Measurements from ENCODE around the gene DNAI2.
"Not testable (repeated sequence)": the region's sequence is repeated elsewhere in the genome, so short reads cannot be mapped to it uniquely, and the experiment has no call there.

Gene DNAI2

GRCh38 chr17:74245145-74245831 is 28.7 kb upstream of the DNAI2 start:
- DNase-seq (ENCODE audit: low read depth): no peak

- no peak for DNase-seq (ENCODE audit: low read depth)
Observed at GRCh38 chr17:74245871-74246270, 28.2 kb upstream of the DNAI2 start.

GRCh38 chr17:74249590-74250270 is 24.3 kb upstream of the DNAI2 start:
- no peak for DNase-seq (ENCODE audit: low read depth)

- no peak for DNase-seq (ENCODE audit: low read depth)
Observed at GRCh38 chr17:74250324-74250995, 23.6 kb upstream of the DNAI2 start.

- no peak for DNase-seq (ENCODE audit: low read depth)
Observed at GRCh38 chr17:74251051-74251450, 23.0 kb upstream of the DNAI2 start.

GRCh38 chr17:74251569-74251968 is 22.5 kb upstream of the DNAI2 start:
- no peak for DNase-seq (ENCODE audit: low read depth)

- no peak for DNase-seq (ENCODE audit: low read depth)
Observed at GRCh38 chr17:74252211-74252610, 21.8 kb upstream of the DNAI2 start.

- DNase-seq (ENCODE audit: low read depth): no peak
Observed at GRCh38 chr17:74253036-74253435, 21.0 kb upstream of the DNAI2 start.

- no peak for DNase-seq (ENCODE audit: low read depth)
Observed at GRCh38 chr17:74257311-74257710, 16.7 kb upstream of the DNAI2 start.

GRCh38 chr17:74259667-74260524 is 14.1 kb upstream of the DNAI2 start:
- DNase-seq (ENCODE audit: low read depth): no peak

GRCh38 chr17:74260525-74260850 is 13.5 kb upstream of the DNAI2 start:
- no peak for DNase-seq (ENCODE audit: low read depth)

GRCh38 chr17:74262601-74263000 is 11.4 kb upstream of the DNAI2 start:
- DNase-seq (ENCODE audit: low read depth): no peak

- not testable (repeated sequence) for DNase-seq (ENCODE audit: low read depth)
Observed at GRCh38 chr17:74267054-74267453, 7.0 kb upstream of the DNAI2 start.

- DNase-seq (ENCODE audit: low read depth): no peak
Observed at GRCh38 chr17:74267579-74267978, 6.5 kb upstream of the DNAI2 start.

- DNase-seq (ENCODE audit: low read depth): no peak
Observed at GRCh38 chr17:74267987-74268499, 6.0 kb upstream of the DNAI2 start.

GRCh38 chr17:74268558-74268957 is 5.5 kb upstream of the DNAI2 start:
- DNase-seq (ENCODE audit: low read depth): no peak

- DNase-seq (ENCODE audit: low read depth): no peak
Observed at GRCh38 chr17:74270333-74270732, 3.7 kb upstream of the DNAI2 start.

GRCh38 chr17:74271281-74271680 is 2.8 kb upstream of the DNAI2 start:
- DNase-seq (ENCODE audit: low read depth): no peak

- DNase-seq (ENCODE audit: low read depth): no peak
Observed at GRCh38 chr17:74271901-74272561, 2.0 kb upstream of the DNAI2 start.

- DNase-seq (ENCODE audit: low read depth): no peak
Observed at GRCh38 chr17:74272731-74273201, 1.3 kb upstream of the DNAI2 start.

- DNase-seq (ENCODE audit: low read depth): no peak
Observed at GRCh38 chr17:74274709-74275340, 791 bp downstream of the DNAI2 start.
